ENCODE data around the gene TDRD15.

DNA sequence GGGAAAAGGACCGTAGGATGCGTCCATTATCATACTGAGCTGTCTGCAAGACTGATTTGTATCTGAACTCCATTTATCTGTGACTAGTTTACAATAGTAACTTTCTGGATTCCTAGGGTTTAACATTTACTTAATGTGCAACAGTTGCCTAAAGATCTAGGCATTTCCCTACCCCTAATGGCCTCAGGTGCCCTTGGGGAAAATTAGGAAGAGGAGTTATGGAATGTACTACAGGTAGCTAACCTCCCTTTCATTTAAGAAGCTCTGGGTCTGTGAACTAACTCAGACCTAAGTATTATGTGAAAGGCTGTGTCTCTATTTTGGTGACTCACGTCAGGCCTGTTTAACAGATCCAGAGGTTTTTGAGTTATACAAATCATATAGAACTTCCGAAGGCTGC is 59.5 kb downstream of the TDRD15 start:
- no peak for TF ChIP-seq JUND (IDR thresholded peaks at IDR 0.05)
- no peak for TF ChIP-seq RAD21 (IDR thresholded peaks at IDR 0.05)
- TF ChIP-seq, protein P1, sequence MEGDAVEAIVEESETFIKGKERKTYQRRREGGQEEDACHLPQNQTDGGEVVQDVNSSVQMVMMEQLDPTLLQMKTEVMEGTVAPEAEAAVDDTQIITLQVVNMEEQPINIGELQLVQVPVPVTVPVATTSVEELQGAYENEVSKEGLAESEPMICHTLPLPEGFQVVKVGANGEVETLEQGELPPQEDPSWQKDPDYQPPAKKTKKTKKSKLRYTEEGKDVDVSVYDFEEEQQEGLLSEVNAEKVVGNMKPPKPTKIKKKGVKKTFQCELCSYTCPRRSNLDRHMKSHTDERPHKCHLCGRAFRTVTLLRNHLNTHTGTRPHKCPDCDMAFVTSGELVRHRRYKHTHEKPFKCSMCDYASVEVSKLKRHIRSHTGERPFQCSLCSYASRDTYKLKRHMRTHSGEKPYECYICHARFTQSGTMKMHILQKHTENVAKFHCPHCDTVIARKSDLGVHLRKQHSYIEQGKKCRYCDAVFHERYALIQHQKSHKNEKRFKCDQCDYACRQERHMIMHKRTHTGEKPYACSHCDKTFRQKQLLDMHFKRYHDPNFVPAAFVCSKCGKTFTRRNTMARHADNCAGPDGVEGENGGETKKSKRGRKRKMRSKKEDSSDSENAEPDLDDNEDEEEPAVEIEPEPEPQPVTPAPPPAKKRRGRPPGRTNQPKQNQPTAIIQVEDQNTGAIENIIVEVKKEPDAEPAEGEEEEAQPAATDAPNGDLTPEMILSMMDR (IDR thresholded peaks at IDR 0.05; ENCODE audit: low read depth, low read length, missing input control), result no peak
- TF ChIP-seq, protein P2, sequence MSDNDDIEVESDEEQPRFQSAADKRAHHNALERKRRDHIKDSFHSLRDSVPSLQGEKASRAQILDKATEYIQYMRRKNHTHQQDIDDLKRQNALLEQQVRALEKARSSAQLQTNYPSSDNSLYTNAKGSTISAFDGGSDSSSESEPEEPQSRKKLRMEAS (IDR thresholded peaks at IDR 0.05), result no peak
- TF ChIP-seq SP1 (IDR thresholded peaks at IDR 0.05), result no peak
- TF ChIP-seq, protein P3, sequence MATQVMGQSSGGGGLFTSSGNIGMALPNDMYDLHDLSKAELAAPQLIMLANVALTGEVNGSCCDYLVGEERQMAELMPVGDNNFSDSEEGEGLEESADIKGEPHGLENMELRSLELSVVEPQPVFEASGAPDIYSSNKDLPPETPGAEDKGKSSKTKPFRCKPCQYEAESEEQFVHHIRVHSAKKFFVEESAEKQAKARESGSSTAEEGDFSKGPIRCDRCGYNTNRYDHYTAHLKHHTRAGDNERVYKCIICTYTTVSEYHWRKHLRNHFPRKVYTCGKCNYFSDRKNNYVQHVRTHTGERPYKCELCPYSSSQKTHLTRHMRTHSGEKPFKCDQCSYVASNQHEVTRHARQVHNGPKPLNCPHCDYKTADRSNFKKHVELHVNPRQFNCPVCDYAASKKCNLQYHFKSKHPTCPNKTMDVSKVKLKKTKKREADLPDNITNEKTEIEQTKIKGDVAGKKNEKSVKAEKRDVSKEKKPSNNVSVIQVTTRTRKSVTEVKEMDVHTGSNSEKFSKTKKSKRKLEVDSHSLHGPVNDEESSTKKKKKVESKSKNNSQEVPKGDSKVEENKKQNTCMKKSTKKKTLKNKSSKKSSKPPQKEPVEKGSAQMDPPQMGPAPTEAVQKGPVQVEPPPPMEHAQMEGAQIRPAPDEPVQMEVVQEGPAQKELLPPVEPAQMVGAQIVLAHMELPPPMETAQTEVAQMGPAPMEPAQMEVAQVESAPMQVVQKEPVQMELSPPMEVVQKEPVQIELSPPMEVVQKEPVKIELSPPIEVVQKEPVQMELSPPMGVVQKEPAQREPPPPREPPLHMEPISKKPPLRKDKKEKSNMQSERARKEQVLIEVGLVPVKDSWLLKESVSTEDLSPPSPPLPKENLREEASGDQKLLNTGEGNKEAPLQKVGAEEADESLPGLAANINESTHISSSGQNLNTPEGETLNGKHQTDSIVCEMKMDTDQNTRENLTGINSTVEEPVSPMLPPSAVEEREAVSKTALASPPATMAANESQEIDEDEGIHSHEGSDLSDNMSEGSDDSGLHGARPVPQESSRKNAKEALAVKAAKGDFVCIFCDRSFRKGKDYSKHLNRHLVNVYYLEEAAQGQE (IDR thresholded peaks at IDR 0.05), result no peak
- TF ChIP-seq, protein P4, sequence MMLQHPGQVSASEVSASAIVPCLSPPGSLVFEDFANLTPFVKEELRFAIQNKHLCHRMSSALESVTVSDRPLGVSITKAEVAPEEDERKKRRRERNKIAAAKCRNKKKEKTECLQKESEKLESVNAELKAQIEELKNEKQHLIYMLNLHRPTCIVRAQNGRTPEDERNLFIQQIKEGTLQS (IDR thresholded peaks at IDR 0.05), result no peak
- no peak for TF ChIP-seq TAF1 (conservative IDR thresholded peaks at IDR 0.05)
